GM13977 (cell line): ENCODE data around the gene SYNRG.
A peak's percentile ranks its signal among the peaks of the same experiment; 100 is the strongest.
"Not testable (repeated sequence)": the region's sequence is repeated elsewhere in the genome, so short reads cannot be mapped to it uniquely, and the experiment has no call there.

Experiments
- DNase-seq: peaks from one replicate; pipeline ENCODE4 v3.0.0; 2012; ENCODE audit warnings: low spot score
- in situ Hi-C: fragments of 300-500 bp; cut with MboI; formaldehyde crosslinking; loops from one replicate; pipeline ENCODE4 v1.12.0; 2022; ENCODE audit warnings: low sequenced_read_pairs, low pct_unique_long_range_greater_than_20kb, mixed read lengths, inconsistent platforms; ENCODE audit not compliant: unreplicated experiment
- TF ChIP-seq, protein P1 (sequence below): IDR thresholded peaks from 2 replicates; pipeline ENCODE4 v1.5.1; 2012; ENCODE audit warnings: mild to moderate bottlenecking, control low read depth; ENCODE audit not compliant: insufficient read depth; ENCODE audit errors: extremely low read depth, missing control alignments

The SYNRG gene

GRCh38 chr17:37614823-37615222 is 5.6 kb upstream of the SYNRG start:
- in situ Hi-C loops = no loop called here
- TF ChIP-seq, protein P1, sequence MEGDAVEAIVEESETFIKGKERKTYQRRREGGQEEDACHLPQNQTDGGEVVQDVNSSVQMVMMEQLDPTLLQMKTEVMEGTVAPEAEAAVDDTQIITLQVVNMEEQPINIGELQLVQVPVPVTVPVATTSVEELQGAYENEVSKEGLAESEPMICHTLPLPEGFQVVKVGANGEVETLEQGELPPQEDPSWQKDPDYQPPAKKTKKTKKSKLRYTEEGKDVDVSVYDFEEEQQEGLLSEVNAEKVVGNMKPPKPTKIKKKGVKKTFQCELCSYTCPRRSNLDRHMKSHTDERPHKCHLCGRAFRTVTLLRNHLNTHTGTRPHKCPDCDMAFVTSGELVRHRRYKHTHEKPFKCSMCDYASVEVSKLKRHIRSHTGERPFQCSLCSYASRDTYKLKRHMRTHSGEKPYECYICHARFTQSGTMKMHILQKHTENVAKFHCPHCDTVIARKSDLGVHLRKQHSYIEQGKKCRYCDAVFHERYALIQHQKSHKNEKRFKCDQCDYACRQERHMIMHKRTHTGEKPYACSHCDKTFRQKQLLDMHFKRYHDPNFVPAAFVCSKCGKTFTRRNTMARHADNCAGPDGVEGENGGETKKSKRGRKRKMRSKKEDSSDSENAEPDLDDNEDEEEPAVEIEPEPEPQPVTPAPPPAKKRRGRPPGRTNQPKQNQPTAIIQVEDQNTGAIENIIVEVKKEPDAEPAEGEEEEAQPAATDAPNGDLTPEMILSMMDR = no peak
- DNase-seq = no peak

- no peak for DNase-seq
- in situ Hi-C loops = no loop called here
- TF ChIP-seq, protein P1 = no peak
These were observed 5.2 kb upstream of the SYNRG start for GRCh38 chr17:37614391-37614790.

GRCh38 chr17:37610971-37611370 is 1.8 kb upstream of the SYNRG start:
- TF ChIP-seq, protein P1 = no peak
- no peak for DNase-seq
- in situ Hi-C loops = no loop called here

DNA sequence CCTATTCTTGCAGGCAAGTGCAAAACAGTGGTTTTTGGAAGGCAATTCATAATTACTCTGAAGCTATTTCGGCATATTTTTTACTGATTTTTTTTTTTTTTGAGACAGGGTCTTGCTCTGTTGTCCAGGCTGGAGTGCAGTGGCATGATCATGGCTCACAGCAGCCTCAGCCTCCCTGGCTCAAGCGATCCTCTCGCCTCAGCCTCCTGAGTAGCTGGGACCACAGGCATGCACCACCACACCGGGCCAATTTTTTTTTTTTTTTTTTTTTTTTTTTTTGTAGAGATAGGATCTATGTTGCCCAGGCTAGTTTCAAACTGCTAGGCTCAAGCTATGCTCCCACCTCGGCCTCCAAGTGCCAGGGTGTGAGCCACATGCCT is 813 bp upstream of the SYNRG start:
- DNase-seq, in situ Hi-C loops: not testable (repeated sequence)

DNA sequence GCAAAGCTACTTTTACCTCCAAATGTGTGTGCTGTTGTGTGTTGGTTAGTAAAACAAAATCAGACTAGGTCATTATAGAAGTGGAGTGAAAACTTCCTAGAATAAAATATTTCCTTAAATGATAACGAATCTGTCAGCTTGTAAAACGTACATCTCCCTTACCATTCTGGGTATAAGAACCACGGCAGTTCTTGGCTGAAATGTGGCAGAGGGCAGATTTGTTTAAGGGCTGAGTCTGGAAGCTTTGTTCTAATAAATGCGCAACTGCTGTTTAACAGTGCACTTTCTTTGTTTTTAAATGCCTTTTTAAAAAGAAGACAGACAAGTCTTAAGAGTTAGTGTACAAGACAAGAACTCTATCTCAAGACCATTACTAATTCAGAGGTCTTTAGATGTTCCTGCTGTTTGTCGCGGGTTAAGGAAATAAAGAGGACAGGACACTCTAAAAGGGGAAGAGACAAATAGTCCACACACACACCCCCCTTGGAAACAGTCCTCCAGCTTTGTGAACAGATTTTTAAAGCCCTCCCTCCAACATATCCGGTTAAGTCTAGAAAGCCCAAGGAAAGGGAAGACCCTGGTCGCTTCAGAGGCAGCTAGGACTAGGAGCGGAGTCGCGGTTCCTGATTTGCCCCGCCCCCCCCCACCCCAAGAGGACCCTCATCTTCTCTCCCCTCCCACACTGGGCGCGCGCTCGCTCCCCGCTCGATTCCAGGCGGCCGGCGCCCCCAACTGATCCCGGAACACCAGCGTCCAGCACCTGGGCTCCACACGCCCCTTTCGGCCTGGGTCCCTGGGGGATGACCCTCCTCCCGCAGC is 658 bp downstream of the SYNRG start:
- in situ Hi-C loops = no loop called here
- TF ChIP-seq, protein P1 = no peak
- peak; percentile 36 for DNase-seq

- TF ChIP-seq, protein P1 = no peak
- peak; percentile 50 for DNase-seq
- in situ Hi-C loops = no loop called here
These were observed 1.4 kb downstream of the SYNRG start for GRCh38 chr17:37607637-37608331.
